Measurements from ENCODE around the gene SRSF9.

- TF ChIP-seq CTCF (IDR thresholded peaks at IDR 0.05) (no peak), EZH2 (IDR thresholded peaks at IDR 0.05; ENCODE audit: borderline replicate concordance, insufficient read depth, low read depth, low read length, poor library complexity, severe bottlenecking) (no peak)
These were observed 26.3 kb upstream of the SRSF9 start, which contains the start of gene DYNLL1 for GRCh38 chr12:120495731-120496412.
